Ovary (tissue), 3 donors: ENCODE data around the gene AOC2.

Experiments
- POLR2A ChIP-seq: fragments of 450-650 bp; IDR thresholded peaks from one replicate; pipeline ENCODE4 v1.6.1; 2017; ENCODE audit warnings: antibody characterized with exemption, mild to moderate bottlenecking, moderate library complexity
- TF ChIP-seq, protein P1 (sequence below), 3 donors: fragments of 450-650 bp in 2 of 3; fragments of 200-600 bp in 1 of 3; IDR thresholded peaks; one replicate each; pipeline versions ENCODE4 v1.5.1 to v1.8.0; 2016 to 2022; ENCODE audit warnings: antibody characterized with exemption in 3 of 3, mild to moderate bottlenecking in 1 of 3
- donor health status: DM: no; HTN: no; CAD: no.

DNA sequence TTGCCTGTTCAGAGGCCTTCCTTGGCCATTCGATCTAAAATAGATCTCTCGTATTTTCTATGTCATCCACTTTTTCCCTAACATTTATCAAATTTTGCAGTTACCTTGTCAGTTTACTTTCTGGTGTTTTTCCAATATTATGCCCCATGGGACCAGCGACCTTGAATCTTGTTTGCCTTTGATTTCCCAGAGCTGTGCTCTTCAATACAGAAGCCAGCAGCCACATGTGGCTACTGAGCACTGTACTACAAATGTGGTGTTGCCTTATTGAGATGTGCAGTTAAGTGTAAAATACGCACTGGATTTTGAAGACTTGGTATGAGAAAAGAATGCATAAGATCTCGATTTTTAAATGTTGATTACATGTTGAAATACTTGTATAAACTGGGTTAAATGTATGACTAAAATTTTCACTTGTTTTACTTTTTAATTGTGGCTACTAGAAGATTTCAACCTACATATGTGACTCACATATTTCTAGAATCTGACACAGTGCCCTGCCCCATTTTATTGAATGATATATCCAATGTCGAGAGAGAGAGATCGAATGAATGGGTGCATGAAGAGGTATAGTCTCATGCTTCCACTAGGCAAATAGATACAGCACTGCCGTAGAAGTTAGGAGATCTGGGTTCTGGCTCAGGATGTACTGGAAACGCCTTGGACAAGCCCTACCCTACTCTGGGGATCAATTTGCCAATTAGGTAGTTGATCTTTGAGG, 12.0 kb upstream of the AOC2 start:
- TF ChIP-seq, protein P1, sequence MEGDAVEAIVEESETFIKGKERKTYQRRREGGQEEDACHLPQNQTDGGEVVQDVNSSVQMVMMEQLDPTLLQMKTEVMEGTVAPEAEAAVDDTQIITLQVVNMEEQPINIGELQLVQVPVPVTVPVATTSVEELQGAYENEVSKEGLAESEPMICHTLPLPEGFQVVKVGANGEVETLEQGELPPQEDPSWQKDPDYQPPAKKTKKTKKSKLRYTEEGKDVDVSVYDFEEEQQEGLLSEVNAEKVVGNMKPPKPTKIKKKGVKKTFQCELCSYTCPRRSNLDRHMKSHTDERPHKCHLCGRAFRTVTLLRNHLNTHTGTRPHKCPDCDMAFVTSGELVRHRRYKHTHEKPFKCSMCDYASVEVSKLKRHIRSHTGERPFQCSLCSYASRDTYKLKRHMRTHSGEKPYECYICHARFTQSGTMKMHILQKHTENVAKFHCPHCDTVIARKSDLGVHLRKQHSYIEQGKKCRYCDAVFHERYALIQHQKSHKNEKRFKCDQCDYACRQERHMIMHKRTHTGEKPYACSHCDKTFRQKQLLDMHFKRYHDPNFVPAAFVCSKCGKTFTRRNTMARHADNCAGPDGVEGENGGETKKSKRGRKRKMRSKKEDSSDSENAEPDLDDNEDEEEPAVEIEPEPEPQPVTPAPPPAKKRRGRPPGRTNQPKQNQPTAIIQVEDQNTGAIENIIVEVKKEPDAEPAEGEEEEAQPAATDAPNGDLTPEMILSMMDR (IDR thresholded peaks at IDR 0.05): no peak
- TF ChIP-seq POLR2A: no peak
